AG09309 (cell line): ENCODE measurements around the gene PEMT.

Source experiments
- DNase-seq: peaks from one replicate; pipeline ENCODE4 v3.0.0-alpha.2; 2010; ENCODE audit warnings: low read depth
- H3K4me3 ChIP-seq: 2 replicates; pipeline ENCODE4 v1.5.1; 2011; ENCODE audit warnings: mild to moderate bottlenecking, low read depth, low read length, moderate library complexity; ENCODE audit not compliant: control insufficient read depth
- TF ChIP-seq, protein P1 (sequence below): IDR thresholded peaks from 2 replicates; pipeline ENCODE4 v1.5.1; 2011; ENCODE audit warnings: mild to moderate bottlenecking, low read depth, low read length, inconsistent platforms; ENCODE audit not compliant: insufficient read depth, control insufficient read depth; ENCODE audit errors: missing control alignments

The PEMT gene

DNA sequence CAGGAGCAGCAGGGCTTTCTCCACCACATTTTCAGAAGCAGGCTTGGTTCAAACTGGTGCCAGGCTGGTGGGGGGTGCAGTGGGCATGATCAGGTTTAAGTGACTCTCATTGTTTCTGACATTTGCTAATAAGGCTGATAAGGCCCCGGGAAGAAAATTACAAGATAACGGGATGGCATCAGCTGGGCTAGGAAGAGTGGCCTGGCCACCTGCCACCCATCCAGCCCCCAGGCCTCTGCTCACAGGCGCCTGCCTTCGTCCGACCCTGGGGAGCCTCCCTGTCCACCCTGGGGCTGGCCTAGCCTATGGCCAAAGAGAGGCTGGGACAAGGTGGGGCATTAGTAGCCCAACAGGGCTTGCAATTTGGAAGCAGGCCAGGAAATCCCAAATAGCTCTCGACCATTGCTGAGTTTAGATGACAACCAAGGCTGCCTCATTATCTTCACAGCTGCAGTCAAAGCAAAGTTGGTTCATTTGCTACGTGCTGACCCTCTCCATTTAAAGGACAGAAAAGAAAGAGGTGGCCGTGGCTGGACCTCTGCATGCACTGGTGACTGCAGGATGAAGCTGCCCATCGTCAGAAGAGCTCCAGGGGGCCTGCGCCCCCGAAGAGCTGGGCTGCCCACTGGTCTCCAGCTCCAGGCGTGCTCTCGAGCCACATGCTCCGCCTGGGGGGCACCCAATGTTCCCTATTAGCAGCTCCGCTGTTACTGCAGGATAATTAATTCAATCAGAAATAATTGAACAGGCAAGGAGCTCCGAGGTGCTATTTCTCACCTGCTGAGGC lies 44.9 kb downstream of the PEMT start:
- no peak for DNase-seq
- TF ChIP-seq, protein P1, sequence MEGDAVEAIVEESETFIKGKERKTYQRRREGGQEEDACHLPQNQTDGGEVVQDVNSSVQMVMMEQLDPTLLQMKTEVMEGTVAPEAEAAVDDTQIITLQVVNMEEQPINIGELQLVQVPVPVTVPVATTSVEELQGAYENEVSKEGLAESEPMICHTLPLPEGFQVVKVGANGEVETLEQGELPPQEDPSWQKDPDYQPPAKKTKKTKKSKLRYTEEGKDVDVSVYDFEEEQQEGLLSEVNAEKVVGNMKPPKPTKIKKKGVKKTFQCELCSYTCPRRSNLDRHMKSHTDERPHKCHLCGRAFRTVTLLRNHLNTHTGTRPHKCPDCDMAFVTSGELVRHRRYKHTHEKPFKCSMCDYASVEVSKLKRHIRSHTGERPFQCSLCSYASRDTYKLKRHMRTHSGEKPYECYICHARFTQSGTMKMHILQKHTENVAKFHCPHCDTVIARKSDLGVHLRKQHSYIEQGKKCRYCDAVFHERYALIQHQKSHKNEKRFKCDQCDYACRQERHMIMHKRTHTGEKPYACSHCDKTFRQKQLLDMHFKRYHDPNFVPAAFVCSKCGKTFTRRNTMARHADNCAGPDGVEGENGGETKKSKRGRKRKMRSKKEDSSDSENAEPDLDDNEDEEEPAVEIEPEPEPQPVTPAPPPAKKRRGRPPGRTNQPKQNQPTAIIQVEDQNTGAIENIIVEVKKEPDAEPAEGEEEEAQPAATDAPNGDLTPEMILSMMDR, result no peak

DNA sequence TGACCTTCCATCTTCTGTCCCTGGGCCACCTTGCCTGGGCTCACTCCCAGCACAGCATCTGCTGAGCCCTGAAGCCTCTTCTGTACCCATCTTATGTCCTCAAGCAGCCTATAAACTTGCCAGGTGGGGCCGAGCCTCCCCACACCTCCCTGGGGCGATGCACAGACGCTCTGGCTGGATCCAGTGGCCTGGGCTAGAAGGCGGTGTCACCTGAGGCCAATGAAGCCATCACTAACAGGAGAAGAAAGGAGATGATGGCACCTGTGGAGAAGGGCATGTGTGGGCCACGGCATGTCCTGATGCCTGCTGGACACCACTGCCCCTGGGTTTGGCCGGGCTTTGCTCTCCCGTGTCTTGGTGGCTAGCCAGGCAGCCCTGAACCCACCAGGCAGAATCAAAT lies 45.5 kb downstream of the PEMT start:
- no peak overlapping the region for H3K4me3 ChIP-seq
- no peak for DNase-seq
- TF ChIP-seq, protein P1, result no peak

More for the DNA sequence above, 44.9 kb downstream of the PEMT start:
- no peak overlapping the region for H3K4me3 ChIP-seq

DNA sequence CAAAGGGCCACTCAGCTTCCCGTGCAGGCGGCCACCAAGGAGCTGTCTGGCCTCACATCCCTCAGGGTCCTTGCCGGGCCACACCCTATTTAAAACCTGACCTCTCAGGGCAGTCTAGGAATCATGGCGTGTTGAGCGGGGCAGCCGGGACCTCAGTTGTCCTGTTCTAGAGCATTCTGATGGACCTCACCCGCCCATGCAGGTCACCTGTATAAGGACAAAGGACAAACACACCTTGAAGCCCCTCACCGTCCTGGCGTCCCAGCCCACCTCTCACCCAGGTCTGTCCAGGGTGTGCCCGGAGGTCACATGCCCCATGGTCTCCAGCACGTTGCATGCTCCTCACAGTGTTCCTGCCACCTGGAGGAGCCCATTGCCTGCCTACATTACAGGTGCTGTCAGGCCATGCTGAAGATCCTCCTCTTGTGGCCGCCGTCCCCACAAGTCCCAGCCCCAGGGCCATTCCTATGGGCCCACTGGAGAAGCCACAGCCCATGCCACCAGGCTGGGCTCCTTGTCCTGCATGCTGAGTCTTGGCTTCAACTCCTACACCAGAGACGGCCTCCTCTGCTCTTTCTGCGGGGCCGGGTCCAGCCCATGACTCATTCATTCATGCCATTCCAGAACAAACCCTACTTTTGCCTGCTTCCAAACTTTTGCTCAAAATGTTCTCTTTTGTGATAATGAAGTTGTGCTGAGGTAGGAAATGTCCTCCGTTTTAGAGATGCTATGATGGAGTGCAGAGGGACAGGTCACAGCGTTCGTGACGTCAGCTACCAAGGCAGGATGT lies 46.3 kb downstream of the PEMT start:
- H3K4me3 ChIP-seq, result no peak overlapping the region
- peak; percentile 7 for DNase-seq

DNA sequence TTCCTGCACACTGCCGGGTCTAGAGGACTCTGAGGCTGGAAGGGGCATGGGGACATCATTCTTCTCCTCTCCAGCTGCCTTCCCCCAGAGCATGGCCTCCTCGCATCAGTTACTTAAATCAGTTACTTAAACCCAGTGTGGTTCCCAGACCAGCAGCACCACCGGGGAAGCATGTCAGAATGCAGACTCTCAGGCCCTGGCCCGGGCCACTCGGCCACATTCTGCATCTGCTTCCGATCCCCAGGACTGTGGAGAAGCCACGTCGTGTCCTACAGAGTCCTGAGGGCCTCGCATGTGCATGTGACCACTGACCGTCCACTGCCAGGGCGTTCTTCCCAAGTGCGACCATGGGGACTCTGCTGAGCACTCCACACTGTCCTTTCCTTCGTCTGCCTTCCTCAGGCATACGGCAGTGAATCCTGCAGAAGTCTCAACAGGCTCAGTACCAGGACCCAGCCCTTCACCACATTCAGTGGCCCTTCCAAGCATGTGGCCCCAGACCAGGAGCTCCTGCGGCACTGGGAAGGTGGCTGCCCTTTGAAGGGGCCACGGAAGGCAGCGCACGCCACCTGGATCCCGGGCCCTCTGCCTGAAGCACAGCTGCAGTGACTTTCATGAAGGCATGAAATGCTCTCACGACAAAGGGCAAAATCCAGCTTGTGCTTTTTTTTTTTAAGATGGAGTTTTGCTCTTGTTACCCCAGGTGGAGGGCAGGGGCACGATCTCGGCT lies 48.4 kb downstream of the PEMT start:
- TF ChIP-seq, protein P1, result no peak
- no peak for DNase-seq
- H3K4me3 ChIP-seq, result no peak overlapping the region

More for the DNA sequence above, 46.3 kb downstream of the PEMT start:
- TF ChIP-seq, protein P1, result no peak

DNA sequence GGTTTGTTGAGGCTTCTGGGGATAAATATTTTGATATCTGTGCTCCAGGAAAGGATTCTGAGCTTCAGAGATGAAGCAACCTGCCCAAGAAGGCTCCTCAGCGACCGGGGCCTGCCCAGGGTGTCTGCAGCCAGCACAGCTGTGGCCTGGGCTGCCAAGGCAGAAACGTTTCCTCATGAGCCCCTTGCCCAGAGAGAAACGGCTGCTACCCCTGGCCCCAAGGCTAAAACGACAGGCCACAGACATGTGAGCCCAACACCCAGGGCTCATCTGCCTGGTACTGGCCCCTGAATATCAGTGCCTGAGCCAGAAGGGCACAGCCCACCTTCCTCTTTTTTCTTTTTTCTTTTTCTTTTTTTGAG lies 49.9 kb downstream of the PEMT start:
- no peak overlapping the region for H3K4me3 ChIP-seq
- DNase-seq, result no peak
- TF ChIP-seq, protein P1, result no peak

DNA sequence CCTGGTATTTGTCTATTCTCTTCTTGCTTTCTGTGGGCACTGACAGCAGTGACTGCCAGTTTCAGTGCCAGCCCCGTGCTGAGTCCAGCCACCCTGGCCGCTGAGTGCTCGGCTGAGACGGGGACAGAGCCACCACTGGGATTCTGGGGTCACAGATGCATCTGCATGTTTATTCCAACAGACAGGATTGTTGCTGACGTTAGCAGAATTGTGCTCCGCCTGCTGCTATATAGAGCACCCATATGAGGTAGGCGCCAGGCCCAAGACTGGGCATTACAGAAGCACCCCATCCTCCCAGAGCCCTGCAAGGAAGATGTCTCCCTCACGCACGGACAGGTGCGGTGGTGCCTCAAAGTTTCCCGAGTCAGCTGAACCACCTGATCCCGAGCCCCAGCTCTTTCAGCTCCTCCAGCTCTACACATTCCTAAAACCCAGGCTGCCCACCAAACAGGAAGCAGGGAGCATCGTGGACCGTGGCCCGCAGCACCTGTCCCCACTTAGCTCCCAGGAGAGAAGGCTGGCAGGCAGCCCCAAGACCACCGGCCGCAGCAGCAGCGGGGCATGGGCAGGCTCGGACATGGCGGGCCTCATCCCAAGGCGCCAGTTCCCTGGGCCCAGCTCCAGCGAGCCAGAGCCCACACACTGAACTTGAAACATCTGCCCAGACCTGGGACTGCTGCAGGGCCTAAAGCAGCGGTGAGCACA lies 50.4 kb downstream of the PEMT start:
- no peak overlapping the region for H3K4me3 ChIP-seq
- no peak for DNase-seq
- TF ChIP-seq, protein P1, result no peak
